Panc1 (cell line): ENCODE measurements around the gene LMOD1.

Experiments used
- CTCF ChIP-seq: fragments of 450-650 bp; IDR thresholded peaks from 2 replicates; pipeline ENCODE4 v1.5.1; 2017; ENCODE audit warnings: mild to moderate bottlenecking
- POLR2AphosphoS5 ChIP-seq: IDR thresholded peaks from 2 replicates; pipeline ENCODE4 v1.6.1; 2012; ENCODE audit warnings: mild to moderate bottlenecking, low read depth, low read length, moderate library complexity
- REST ChIP-seq, 2 experiments: IDR thresholded peaks; 2 replicates each; pipeline ENCODE4 v1.6.1; 2011 to 2012; ENCODE audit warnings: low read depth in 2 of 2, control low read depth in 1 of 2, low read length in 1 of 2, mild to moderate bottlenecking in 1 of 2, moderate library complexity in 1 of 2; ENCODE audit not compliant: insufficient read depth in 1 of 2
- SIN3A ChIP-seq: IDR thresholded peaks from 2 replicates; pipeline ENCODE4 v1.6.1; 2012; ENCODE audit warnings: low read depth, mild to moderate bottlenecking, low read length, moderate library complexity, borderline replicate concordance; ENCODE audit not compliant: insufficient read depth
- TCF7L2 ChIP-seq: IDR thresholded peaks from 2 replicates; pipeline ENCODE4 v1.6.1; 2011; ENCODE audit warnings: mild to moderate bottlenecking, low read depth, low read length, inconsistent platforms

GRCh38 chr1:201905234-201905890 lies 41.0 kb downstream of the LMOD1 start:
- TF ChIP-seq CTCF (no peak), SIN3A (no peak), REST (IDR thresholded peaks at IDR 0.05; ENCODE audit: insufficient read depth in 1 of 2, low read depth in 2 of 2, low read length in 1 of 2) (no peak), POLR2AphosphoS5 (no peak), TCF7L2 (no peak)
